Activated CD8-positive, alpha-beta memory T cell treated with anti-CD3 and anti-CD28 coated beads, Interleukin-2, amount 50 U/mL, for 24 hours (primary cell): Measurements from ENCODE around the gene CHIT1.

Source experiments
- DNase-seq: peaks from one replicate; pipeline ENCODE4 v3.0.0-alpha.2; 2020; ENCODE audit errors: extremely low read depth

Gene CHIT1

DNA sequence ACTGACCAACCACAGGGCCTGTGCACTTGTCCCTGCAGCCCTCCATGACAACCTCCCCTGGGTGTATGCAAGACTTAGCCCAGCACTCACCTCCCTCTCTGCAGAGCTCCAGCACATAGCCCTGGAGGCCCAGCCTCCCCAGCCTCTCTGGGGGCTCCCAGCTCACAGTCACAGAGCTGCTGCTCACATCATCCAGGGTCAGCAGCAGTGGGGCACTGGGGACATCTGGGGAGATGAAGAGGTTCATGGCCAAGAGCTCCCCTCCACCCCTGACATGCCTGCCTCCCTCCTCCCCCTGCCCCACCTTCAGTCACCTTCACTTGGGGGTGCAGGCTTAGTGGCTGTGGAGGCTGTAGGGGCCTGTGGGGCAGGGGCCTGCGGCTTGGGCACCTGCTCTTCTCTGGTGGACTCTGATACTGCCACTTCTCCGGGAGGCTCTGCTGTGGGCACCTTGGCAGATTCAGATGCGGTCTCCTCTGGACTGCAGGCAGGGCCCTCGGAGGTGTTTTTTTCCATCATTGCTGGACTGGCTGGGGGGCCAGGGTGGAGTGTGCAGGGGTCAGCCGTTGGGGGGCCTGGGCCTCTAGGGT lies 54.1 kb downstream of the CHIT1 start, which contains the start of gene MYBPH:
TSS of gene MYBPH (minus strand) at position 590 of the 590 bp plus-strand sequence. CDS start at position 519, 71 bp downstream.
- no peak for DNase-seq

GRCh38 chr1:203174324-203174985 lies 55.0 kb downstream of the CHIT1 start:
- no peak for DNase-seq

- no peak for DNase-seq
Observed at GRCh38 chr1:203173566-203173965, 55.9 kb downstream of the CHIT1 start.

DNA sequence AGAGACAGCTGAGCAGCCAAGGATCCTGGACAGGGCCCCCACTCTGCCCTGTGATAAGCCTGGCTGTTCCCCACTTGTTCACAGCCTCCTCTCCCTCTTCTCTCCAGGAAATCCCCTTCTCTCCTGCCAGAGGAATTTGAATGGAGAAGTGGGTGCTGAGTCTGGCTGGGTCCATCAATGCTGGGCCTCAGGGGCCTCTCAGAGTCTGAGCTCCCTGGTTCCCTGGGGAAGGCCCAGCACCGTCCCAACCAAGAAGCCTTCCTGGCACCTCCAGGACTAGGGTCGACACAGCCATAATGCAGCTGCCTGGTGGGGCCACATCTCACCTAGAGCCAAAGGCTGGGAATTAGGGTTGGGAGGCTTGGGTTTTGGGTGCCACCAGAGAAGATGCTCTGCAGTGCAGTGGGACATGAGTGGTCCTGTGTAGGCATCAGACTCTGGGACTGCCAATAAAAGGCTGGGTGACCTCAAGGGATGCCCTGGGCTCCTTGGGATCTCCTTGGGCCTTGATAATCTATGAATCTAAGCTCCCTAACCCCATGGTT lies 56.4 kb downstream of the CHIT1 start:
- DNase-seq: no peak

DNA sequence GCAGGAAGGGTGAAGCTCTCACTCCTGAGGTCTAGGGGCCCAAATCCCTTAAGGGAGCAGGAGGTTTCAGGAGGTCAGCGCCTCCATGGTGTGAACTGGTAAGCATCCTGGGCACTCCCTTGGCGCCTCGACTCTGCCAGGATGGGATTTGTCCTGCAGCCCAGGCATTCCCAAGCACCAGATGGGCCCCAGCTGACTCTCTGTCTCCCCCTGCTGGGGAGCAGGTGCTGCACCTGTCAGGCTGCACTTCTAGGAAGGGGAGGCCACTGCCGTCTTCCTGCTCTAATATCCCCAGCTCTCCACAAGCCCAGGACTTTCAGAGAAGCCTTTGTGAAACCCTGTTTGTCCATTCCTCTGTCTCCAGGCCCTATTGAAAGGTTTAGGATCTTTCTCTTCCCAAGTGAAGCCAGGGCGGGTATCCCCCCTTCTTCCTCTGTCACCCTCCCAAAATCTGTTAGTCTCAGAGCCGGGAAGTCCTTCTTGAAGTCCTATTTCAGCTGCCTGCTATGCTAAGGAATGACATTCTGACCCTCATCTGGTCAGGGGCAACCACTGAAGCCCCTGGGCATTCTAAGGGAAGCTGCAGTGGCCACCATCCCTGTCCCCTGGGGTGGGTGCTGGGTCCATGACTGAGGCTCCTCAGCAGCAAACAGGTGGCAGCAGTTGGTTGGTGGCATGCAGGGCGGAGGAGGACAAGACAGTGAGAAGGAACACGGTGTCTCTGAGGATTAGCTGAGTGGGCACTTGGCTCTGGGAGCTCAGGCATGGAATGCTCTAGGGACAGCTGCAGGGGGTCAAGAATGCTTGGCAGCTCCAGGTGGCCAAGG lies 57.1 kb downstream of the CHIT1 start:
- DNase-seq: no peak

DNA sequence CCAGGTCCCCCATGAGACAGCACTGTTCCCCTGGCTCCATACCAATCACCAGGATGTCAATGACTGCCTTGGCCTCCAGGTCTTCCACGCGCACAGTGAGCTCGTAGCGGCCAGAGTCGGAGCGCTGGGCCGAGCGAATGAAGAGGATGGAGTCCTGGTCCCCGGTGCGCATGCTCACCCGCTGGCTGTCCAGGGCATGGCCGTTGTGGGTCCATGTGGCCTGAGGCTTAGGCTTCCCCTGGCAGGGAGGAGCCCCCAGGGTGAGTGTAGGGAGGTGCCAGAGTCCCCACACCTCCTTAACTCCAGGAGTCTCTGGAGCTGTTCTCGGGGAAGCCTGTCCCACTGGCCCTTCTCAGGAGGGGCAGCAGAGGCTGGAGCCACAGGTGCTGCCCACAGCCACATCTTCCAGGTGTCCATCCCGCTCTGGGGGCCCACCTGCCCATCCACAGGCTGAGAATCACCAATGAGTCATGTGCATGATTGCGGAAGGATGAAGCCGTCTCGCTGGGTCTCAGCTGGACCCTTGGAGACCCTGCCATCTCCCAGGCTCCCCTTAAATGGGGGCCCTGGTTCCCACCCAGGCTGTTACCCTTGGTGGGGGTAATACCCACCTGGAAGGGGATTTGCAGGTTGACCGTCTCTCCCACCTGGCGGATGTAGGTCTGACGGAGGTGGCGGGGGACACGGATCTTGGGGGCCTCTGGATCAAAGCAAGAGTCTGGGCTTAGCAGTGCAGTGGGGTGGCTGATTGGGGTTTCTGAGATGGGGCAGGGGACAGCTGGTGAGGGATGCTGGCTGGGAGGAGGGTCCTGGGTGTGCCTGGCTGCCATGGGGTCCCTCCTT lies 57.9 kb downstream of the CHIT1 start:
- DNase-seq: no peak

DNA sequence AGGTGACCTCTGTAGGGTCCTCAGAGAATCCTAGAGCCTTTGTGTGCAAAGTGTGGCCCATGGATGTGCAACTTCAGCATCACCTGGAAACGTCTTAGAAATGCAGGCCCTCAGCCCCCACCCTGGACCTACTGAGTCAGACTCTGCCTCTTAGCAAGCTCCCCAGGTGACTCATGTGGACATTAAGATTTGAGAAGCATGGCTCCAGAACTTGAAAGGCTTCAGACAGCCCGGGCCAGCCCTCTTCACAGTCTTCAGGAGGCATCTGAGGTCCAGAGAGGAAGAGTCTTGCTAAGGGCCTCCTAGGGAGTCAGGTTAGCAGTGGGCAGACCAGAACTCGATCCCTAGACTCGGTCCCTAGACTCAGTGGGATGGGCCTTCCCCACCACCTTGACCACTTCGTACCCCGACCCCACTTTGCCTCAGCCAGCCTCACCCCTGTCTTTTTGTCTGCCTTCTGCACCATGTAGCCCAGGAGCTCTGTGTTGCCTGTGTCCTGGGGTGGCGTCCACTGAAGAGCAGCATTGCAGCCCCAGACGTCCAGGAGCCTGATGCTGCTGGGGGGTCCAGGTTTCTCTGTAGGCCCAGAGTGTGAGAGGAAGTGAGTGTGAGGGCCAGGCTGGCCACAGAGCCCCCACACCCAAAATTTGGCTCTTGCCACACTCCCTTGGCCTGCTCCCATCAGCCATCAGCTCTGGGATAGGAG lies 58.7 kb downstream of the CHIT1 start:
- no peak for DNase-seq

DNA sequence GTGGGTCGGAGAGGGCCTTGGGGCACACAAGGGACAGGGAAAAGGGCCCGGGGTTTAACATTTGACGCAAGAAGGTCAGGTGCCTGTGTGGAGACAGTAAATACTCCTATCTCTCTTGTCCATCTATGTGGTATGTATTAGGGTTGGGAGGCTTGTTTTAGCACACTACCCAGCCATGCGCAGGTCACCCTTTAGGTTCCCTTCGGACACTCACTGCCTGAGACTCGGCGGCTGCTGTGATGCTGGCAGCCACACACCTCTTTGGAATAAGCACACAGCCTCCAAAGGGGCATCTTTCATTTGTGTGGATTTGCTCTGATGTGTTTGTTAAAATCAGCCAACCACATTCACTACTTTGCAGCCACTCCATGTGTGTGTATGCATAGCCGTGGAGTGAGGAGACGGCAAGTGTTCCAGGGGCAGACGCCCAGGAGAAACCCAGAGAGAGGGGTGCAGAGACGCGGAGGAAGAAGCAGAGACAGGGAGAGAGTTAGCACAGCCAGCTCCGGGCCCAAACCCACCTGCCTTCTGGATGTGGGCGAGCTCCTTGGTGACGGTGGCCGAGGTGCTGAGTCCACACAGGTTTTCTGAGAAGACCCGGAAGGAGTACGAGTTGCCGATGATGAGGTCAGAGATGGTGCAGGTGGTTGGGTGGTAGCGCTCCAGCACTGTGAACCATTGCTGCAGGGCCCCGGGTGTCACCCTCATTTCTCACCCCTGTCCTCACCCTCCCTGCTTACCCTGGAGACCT lies 59.5 kb downstream of the CHIT1 start:
- DNase-seq: no peak

DNA sequence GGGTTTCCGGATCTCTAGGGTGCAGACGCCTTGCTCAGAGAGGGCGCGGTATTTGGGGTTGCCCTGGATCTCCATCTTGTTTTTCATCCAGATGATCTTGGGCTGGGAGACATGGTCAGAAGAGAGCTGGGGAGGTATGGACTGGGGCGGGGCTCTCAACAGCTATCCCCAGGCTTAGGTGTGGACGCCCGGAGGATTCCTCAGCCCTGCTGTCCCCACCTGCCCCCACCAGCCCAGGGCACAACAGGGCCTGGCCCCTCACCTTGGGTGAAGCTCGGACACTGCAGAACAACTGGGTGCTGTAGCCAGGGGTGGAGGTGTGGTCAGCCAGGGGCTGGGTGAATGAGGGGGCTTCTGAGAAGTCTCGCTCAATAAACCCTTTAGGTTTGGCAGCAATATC lies 60.5 kb downstream of the CHIT1 start:
- DNase-seq: no peak

DNA sequence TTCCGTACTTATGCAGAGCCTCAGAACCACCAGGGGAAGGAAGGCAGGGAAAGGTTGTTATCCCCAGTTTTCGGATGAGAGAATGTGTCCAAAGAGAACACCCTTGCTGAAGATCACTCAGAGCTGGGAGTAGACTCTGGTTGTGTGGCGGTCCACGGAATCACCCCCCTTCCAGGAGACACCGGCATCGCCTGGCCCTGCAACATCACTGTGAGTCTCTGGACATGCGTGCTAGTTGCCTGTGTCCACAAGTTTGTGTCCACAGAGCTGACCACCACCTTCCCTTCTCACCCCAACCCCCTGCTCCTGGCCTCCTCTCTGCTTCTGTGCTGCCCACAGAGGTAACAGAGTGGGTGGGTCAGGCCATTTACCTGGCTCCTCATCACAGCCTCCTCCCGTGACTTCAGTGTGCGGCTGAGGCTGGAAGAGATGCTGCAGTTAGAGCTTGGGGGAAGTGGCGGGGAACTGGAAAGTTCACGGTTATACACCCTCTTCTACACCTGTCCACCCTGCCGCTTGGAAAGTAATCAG lies 61.2 kb downstream of the CHIT1 start:
- no peak for DNase-seq

- DNase-seq: no peak
Observed at GRCh38 chr1:203167913-203168200, 61.6 kb downstream of the CHIT1 start.

GRCh38 chr1:203167026-203167912 lies 62.2 kb downstream of the CHIT1 start:
- DNase-seq: no peak

GRCh38 chr1:203166192-203166940 lies 63.1 kb downstream of the CHIT1 start:
- no peak for DNase-seq
